ENCODE data around the gene DDO. TPM values are rescaled to one million over a fixed set of nuclear protein-coding genes. Genes with fewer than 3 reads are reported as not detected.

Gene DDO
- total RNA-seq, 1 experiment from 2014 or later: 1.6 TPM

DNA sequence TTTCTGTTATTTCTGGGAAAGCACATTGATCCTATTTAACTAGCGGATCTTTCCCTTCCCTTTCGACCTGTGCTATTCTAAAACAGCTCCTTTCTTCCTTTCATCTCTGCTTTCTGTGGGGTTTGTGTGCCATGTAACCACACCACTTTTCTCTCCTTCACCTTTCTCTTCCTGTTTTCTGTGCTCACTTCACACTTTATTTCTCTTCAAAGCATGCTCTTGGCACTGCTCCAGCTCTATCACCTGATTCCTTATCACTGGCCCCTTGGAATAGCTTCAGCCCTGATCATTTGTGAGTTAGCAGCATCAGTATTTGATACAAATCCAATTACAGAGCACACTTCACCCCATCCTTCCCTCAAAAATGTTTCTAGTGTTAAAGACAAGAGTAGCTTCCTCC lies 49.1 kb downstream of the DDO start:
- no peak for DNase-seq
- CTCF ChIA-PET: no interaction called here

DNA sequence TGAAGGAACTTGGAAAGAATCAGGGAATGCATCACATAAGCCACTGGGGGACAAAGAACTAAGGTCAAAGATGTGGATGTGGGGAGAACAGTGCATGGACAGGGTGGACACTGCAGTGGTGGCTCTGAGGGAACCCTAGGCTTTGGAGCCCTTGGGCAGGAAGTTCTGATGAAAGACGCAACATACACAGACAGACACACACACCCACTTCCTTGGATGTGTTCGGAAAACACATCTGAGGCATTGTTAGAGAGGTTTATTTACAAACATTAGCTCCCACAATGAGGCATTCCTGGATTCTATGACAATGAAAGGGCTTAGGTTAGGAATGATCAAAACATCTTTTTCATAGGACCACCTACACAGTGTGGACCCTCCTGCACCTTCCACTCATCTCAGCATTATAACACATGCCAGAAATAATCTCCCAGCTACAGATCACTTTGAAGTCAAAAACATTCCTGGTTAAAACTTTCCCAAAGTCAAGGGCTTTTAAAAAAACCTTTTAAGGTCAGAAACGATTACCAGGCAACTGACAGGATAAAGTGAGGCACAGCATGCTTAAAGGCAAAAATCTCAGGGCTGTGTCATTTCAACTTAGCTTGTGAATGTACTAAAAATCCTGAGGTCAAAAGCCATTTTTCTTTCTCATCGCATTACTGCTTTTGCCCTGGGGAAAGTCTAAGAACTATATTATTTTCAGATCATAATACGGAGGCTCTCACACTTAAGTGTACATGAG lies 50.8 kb downstream of the DDO start:
- intact Hi-C loops (cut with micrococcal nuclease; ENCODE audit: unreplicated experiment): no loop called here
- peaks cover 75% of the 10 kb centered on the region for H3K27me3 Mint-ChIP-seq (ENCODE audit: unreplicated experiment)
- peaks cover 5% of the 10 kb centered on the region for H3K9me3 Mint-ChIP-seq (ENCODE audit: low read depth, unreplicated experiment)
- TF ChIP-seq, protein P1, sequence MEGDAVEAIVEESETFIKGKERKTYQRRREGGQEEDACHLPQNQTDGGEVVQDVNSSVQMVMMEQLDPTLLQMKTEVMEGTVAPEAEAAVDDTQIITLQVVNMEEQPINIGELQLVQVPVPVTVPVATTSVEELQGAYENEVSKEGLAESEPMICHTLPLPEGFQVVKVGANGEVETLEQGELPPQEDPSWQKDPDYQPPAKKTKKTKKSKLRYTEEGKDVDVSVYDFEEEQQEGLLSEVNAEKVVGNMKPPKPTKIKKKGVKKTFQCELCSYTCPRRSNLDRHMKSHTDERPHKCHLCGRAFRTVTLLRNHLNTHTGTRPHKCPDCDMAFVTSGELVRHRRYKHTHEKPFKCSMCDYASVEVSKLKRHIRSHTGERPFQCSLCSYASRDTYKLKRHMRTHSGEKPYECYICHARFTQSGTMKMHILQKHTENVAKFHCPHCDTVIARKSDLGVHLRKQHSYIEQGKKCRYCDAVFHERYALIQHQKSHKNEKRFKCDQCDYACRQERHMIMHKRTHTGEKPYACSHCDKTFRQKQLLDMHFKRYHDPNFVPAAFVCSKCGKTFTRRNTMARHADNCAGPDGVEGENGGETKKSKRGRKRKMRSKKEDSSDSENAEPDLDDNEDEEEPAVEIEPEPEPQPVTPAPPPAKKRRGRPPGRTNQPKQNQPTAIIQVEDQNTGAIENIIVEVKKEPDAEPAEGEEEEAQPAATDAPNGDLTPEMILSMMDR (IDR thresholded peaks at IDR 0.05; ENCODE audit: unreplicated experiment): no peak
- BruUV-seq (replicated peaks): no TSS peak
- CTCF ChIA-PET: interaction anchor here (0.6 kb wide), 1 partner anchor 399 kb away, joined by 4 read pairs; no protein-coding TSS in a partner anchor
- H3K4me3 Mint-ChIP-seq (ENCODE audit: low read depth, unreplicated experiment): no peak overlapping the region
- peaks cover 30% of the 10 kb centered on the region for H3K4me1 Mint-ChIP-seq (ENCODE audit: low read depth, unreplicated experiment)
- H3K36me3 Mint-ChIP-seq (ENCODE audit: insufficient read depth, unreplicated experiment): no peaks in the 10 kb centered on the region
- no peak overlapping the region for H3K27ac Mint-ChIP-seq (ENCODE audit: unreplicated experiment)
- no peak for DNase-seq

More for the DNA sequence above, 49.1 kb downstream of the DDO start:
- BruUV-seq (replicated peaks): no TSS peak
- Mint-ChIP-seq H3K27me3 (ENCODE audit: unreplicated experiment) (peaks cover 84% of the 10 kb centered on the region), H3K27ac (ENCODE audit: unreplicated experiment) (no peak overlapping the region), H3K4me3 (ENCODE audit: low read depth, unreplicated experiment) (no peak overlapping the region), H3K9me3 (ENCODE audit: low read depth, unreplicated experiment) (peaks cover 5% of the 10 kb centered on the region), H3K36me3 (ENCODE audit: insufficient read depth, unreplicated experiment) (no peaks in the 10 kb centered on the region), H3K4me1 (ENCODE audit: low read depth, unreplicated experiment) (peaks cover 13% of the 10 kb centered on the region)
- TF ChIP-seq, protein P1 (IDR thresholded peaks at IDR 0.05; ENCODE audit: unreplicated experiment): no peak
- intact Hi-C loops (cut with micrococcal nuclease; ENCODE audit: unreplicated experiment): no loop called here

DNA sequence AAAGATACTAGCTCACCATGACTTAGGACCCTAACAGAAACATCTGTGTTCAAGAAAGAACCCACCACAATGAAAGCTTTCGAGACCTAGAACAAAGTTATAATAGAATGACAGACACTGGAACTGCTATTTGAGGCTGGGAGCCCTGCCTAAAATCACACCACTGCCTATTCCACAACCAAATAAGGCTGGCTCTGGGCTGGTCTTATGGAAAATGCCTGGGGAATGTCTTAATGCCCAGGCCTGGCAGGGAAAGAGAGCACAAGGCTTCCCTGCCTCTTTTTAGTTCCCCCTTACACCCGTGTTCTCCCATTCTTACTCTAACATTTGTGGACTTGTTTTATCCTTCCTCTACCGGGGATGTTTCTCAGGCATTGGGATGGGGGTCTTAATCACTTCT lies 51.6 kb downstream of the DDO start:
- CTCF ChIA-PET: no interaction called here
- Mint-ChIP-seq H3K9me3 (ENCODE audit: low read depth, unreplicated experiment) (peaks cover 5% of the 10 kb centered on the region), H3K27me3 (ENCODE audit: unreplicated experiment) (peaks cover 75% of the 10 kb centered on the region), H3K4me1 (ENCODE audit: low read depth, unreplicated experiment) (peaks cover 38% of the 10 kb centered on the region), H3K4me3 (ENCODE audit: low read depth, unreplicated experiment) (no peak overlapping the region), H3K27ac (ENCODE audit: unreplicated experiment) (no peak overlapping the region), H3K36me3 (ENCODE audit: insufficient read depth, unreplicated experiment) (no peaks in the 10 kb centered on the region)
- no TSS peak for BruUV-seq (replicated peaks)
- DNase-seq: no peak
- intact Hi-C loops (cut with micrococcal nuclease; ENCODE audit: unreplicated experiment): no loop called here
- TF ChIP-seq, protein P1 (IDR thresholded peaks at IDR 0.05; ENCODE audit: unreplicated experiment): no peak

DNA sequence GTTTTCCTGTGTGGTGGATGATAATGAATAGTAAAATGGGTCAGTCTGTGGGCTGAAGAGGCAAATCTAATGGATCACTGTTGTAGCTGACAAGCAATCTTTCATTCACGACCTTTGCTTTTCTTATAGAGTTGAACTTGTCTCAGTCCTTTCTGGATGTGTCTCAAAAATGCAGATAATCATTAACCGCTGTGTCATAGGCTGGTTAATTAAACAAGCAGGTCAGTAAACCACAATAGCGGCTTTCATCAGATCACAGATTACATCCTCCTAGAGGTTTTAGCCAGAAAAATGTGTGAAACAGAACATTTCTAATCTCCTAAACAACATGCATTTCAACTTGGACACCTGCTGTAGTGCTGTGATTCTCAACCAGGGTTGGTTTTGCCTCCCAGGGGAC lies 54.7 kb downstream of the DDO start:
- TF ChIP-seq, protein P1 (IDR thresholded peaks at IDR 0.05; ENCODE audit: unreplicated experiment): no peak
- BruUV-seq (replicated peaks): no TSS peak
- Mint-ChIP-seq H3K36me3 (ENCODE audit: insufficient read depth, unreplicated experiment) (peaks cover 5% of the 10 kb centered on the region), H3K27ac (ENCODE audit: unreplicated experiment) (peak overlapping the region; percentile 13), H3K27me3 (ENCODE audit: unreplicated experiment) (peaks cover 74% of the 10 kb centered on the region), H3K4me1 (ENCODE audit: low read depth, unreplicated experiment) (peaks cover 30% of the 10 kb centered on the region), H3K9me3 (ENCODE audit: low read depth, unreplicated experiment) (peaks cover 5% of the 10 kb centered on the region), H3K4me3 (ENCODE audit: low read depth, unreplicated experiment) (no peak overlapping the region)
- intact Hi-C loops (cut with micrococcal nuclease; ENCODE audit: unreplicated experiment): loop anchor here (1.0 kb wide), 1 partner anchor 182 kb away; no protein-coding TSS in a partner anchor
- CTCF ChIA-PET: no interaction called here
- DNase-seq: peak; percentile 39

All from Calu3 (cell line).